ENCODE measurements around the gene PICK1. TPM values are rescaled to one million over a fixed set of nuclear protein-coding genes. Genes with fewer than 3 reads are reported as not detected.

Gene PICK1
- total and polyA plus RNA-seq, 2 donors from 2014 or later, result 28.4 to 43.4 TPM

DNA sequence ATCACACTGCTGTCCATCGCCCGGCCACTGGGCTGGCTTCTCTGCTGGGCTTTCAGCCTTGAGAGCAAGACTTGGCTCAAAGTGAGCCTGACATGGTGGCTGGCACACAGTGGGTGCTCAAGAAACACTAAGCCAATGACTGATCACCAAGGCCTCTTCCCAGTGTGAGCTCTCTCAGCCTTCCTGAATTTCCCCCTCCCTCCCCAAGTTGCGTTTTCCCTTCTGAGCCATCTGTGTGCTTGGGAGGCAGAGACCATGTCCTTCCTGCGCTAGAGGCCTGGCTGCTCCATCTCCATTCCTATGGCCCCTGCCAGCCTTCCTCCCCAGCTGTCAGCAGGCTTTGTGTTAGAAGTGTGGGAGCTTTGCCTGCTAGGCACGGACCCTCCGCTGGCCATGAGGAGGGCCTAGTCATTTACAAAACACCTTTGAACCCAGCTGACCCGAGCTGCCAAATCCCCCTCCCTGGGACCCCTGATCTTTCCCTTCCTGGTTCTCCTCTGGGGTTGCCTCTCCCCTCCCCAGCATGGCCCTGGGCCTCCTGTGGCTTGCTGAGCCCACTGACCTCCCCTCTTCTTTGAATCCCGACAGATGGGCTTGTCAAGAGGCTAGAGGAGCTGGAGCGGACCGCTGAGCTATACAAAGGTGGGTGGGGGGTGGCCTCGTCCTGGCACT is 13.2 kb downstream of the PICK1 start:
- no peaks in the 10 kb centered on the region for H3K27me3 ChIP-seq (ENCODE audit: control insufficient read depth, insufficient read depth, low read length)
- TF ChIP-seq, protein P1, sequence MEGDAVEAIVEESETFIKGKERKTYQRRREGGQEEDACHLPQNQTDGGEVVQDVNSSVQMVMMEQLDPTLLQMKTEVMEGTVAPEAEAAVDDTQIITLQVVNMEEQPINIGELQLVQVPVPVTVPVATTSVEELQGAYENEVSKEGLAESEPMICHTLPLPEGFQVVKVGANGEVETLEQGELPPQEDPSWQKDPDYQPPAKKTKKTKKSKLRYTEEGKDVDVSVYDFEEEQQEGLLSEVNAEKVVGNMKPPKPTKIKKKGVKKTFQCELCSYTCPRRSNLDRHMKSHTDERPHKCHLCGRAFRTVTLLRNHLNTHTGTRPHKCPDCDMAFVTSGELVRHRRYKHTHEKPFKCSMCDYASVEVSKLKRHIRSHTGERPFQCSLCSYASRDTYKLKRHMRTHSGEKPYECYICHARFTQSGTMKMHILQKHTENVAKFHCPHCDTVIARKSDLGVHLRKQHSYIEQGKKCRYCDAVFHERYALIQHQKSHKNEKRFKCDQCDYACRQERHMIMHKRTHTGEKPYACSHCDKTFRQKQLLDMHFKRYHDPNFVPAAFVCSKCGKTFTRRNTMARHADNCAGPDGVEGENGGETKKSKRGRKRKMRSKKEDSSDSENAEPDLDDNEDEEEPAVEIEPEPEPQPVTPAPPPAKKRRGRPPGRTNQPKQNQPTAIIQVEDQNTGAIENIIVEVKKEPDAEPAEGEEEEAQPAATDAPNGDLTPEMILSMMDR (IDR thresholded peaks at IDR 0.05; ENCODE audit: borderline replicate concordance, extremely low read depth, insufficient read depth), result no peak
- no peak overlapping the region for H3K9ac ChIP-seq (ENCODE audit: low read length in 3 of 3)
- peaks cover 0 to 36% (median 20%) of the 10 kb centered on the region in 3 donors for H3K36me3 ChIP-seq (ENCODE audit: control insufficient read depth in 2 of 3, insufficient read depth in 3 of 3, low read length in 3 of 3)
- intact Hi-C loops (cut with DNase I), result no loop called here
- H3K4me3 ChIP-seq (ENCODE audit: low read length in 3 of 3), result no peak overlapping the region
- peak in 1 of 5 donors; percentile 43 for DNase-seq
- H3K4me1 ChIP-seq (ENCODE audit: control insufficient read depth in 2 of 3, insufficient read depth in 2 of 3, low read depth in 1 of 3, low read length in 3 of 3), result peaks cover 0 to 3% (median 0%) of the 10 kb centered on the region in 3 donors
- FAIRE-seq, result no peak
- no peaks in the 10 kb centered on the region for H3K9me3 ChIP-seq (ENCODE audit: control insufficient read depth in 2 of 3, insufficient read depth in 1 of 3, low read length in 3 of 3)
- H3K27ac ChIP-seq (ENCODE audit: low read depth in 2 of 2, low read length in 2 of 2), result peak overlapping the region; percentile 41 to 65

DNA sequence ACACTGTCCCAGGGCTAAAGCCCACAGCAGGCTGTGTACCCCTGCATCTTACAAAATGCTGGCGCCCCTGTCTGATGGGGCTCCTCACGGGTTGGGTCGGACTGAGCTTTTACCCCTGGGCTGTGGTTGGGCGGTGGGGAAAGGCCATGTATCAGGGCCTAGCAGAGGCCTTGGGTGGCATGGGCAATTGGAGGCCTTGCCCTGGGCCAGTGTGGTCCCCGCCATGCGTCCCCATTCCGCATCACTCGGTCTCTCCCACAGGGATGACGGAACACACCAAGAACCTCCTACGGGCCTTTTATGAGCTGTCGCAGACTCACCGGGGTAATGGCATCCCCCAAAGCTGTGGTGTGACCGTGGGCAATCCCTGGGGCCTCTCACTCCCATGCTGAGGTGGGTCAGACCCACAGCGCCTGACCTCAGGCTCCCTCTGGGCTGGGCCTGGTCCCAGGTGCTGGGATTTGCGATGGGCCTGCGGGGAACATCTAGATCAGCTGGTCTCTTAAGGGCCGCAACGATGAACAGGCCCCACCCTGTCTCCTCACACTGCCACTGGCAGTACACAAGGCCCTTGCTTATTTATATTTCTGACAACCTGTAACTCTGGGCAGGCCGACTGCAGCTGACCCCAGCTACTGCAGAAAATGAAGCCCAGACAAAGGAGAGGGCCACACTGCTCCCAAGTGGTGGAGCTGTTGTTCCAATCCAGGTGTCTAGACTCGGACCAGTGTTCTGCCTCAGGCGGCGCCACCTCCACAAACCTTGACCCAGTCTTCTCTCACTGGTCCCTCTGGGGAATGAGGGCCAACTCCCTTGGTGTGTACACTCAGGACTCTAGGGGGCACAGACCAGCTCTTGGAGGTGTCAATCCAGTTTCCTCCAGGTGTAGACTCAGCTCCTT is 14.5 kb downstream of the PICK1 start:
- TF ChIP-seq, protein P1 (IDR thresholded peaks at IDR 0.05; ENCODE audit: borderline replicate concordance, extremely low read depth, insufficient read depth), result no peak
- Histone ChIP-seq H3K9me3 (ENCODE audit: control insufficient read depth in 2 of 3, insufficient read depth in 1 of 3, low read length in 3 of 3) (no peaks in the 10 kb centered on the region), H3K36me3 (ENCODE audit: control insufficient read depth in 2 of 3, insufficient read depth in 3 of 3, low read length in 3 of 3) (peaks cover 0 to 35% (median 15%) of the 10 kb centered on the region in 3 donors), H3K27ac (ENCODE audit: low read depth in 2 of 2, low read length in 2 of 2) (no peak overlapping the region), H3K27me3 (ENCODE audit: control insufficient read depth, insufficient read depth, low read length) (no peaks in the 10 kb centered on the region), H3K9ac (ENCODE audit: low read length in 3 of 3) (no peak overlapping the region), H3K4me1 (ENCODE audit: control insufficient read depth in 2 of 3, insufficient read depth in 2 of 3, low read depth in 1 of 3, low read length in 3 of 3) (peaks cover 0 to 3% (median 0%) of the 10 kb centered on the region in 3 donors), H3K4me3 (ENCODE audit: low read length in 3 of 3) (no peak overlapping the region)
- FAIRE-seq (no peak), DNase-seq (peak in 1 of 5 donors; percentile 40)
- intact Hi-C loops (cut with DNase I), result no loop called here

DNA sequence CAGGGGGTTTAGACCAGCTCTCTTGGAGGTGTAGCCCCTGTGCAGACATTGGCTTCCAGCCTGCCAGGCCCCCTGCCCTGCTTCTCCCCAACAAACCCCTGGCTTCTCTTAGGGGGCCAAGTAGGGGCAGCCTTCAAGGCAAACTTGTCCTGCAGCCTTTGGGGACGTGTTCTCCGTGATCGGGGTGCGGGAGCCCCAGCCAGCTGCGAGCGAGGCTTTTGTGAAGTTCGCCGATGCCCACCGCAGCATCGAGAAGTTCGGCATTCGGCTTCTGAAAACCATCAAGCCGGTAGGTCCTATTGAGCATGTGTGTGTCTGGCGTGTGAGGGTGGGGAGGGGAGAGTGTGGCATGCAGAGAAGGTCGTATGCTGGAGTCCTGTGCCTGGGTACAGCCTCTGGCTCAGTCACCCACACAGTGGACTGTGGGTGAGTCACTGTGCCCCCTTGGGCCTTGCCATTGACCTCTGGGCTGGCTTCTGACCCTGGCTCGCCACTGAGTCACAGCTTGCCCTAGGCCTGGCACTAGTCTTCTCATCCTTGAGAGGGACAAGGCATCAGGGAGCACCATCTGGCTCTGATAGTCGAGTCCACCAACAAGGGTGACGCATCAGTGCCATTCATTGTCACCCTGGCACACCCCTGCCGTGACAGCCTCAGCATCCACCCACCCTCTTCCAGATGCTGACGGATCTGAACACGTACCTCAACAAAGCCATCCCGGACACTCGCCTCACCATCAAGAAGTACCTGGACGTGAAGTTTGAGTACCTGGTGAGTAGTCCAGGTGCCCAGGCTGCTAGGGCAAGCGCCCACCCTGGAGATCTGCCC is 15.3 kb downstream of the PICK1 start:
- H3K36me3 ChIP-seq (ENCODE audit: control insufficient read depth in 2 of 3, insufficient read depth in 3 of 3, low read length in 3 of 3), result peaks cover 0 to 35% (median 15%) of the 10 kb centered on the region in 3 donors
- H3K4me1 ChIP-seq (ENCODE audit: control insufficient read depth in 2 of 3, insufficient read depth in 2 of 3, low read depth in 1 of 3, low read length in 3 of 3), result peaks cover 0 to 3% (median 0%) of the 10 kb centered on the region in 3 donors
- H3K9me3 ChIP-seq (ENCODE audit: control insufficient read depth in 2 of 3, insufficient read depth in 1 of 3, low read length in 3 of 3), result no peaks in the 10 kb centered on the region
- H3K27me3 ChIP-seq (ENCODE audit: control insufficient read depth, insufficient read depth, low read length), result no peaks in the 10 kb centered on the region
- H3K9ac ChIP-seq (ENCODE audit: low read length in 3 of 3), result no peak overlapping the region
- DNase-seq (peak in 1 of 5 donors; percentile 65), FAIRE-seq (no peak)
- no peak overlapping the region for H3K27ac ChIP-seq (ENCODE audit: low read depth in 2 of 2, low read length in 2 of 2)
- TF ChIP-seq, protein P1 (IDR thresholded peaks at IDR 0.05; ENCODE audit: borderline replicate concordance, extremely low read depth, insufficient read depth), result no peak
- no peak overlapping the region for H3K4me3 ChIP-seq (ENCODE audit: low read length in 3 of 3)
- intact Hi-C loops (cut with DNase I), result no loop called here
